Measurements from ENCODE around the gene RABGGTA.

DNA sequence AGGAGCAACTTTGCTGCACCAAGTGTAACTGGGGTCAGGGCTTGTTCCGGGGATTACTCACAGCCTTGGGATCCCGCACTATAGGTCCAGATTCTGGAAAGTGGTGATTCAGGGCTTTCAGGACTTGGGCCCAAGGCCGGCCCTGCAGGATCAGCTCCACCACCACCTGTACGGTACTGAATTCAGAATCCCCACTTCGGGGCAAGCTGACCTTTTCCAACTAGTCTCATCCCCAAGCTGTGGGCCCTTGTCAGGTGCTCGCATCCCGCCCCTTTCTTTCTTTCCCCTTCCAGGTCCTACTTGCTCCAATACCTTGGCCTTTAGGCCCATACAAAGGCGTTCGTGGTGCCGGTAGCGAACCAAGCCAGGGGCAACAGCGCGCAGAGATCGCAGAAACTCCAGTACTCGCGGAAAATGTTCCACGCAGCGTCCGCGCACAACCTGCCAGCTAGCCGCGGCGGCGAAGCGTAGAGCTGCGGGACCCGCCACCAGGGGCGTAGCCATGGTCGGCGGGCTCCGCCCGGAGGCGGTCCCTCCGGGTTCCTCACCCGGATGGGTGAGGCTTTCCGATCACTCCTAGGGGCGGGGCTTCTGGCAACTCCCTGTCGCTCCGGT lies 29.5 kb downstream of the RABGGTA start:
- TF ChIP-seq, protein P1, sequence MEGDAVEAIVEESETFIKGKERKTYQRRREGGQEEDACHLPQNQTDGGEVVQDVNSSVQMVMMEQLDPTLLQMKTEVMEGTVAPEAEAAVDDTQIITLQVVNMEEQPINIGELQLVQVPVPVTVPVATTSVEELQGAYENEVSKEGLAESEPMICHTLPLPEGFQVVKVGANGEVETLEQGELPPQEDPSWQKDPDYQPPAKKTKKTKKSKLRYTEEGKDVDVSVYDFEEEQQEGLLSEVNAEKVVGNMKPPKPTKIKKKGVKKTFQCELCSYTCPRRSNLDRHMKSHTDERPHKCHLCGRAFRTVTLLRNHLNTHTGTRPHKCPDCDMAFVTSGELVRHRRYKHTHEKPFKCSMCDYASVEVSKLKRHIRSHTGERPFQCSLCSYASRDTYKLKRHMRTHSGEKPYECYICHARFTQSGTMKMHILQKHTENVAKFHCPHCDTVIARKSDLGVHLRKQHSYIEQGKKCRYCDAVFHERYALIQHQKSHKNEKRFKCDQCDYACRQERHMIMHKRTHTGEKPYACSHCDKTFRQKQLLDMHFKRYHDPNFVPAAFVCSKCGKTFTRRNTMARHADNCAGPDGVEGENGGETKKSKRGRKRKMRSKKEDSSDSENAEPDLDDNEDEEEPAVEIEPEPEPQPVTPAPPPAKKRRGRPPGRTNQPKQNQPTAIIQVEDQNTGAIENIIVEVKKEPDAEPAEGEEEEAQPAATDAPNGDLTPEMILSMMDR (conservative IDR thresholded peaks at IDR 0.05 in 1 of 2, IDR thresholded peaks at IDR 0.05 in 1 of 2; ENCODE audit: low read depth in 1 of 2, low read length in 2 of 2) = peak; percentile 32 to 38
- no peak for TF ChIP-seq EZH2 (IDR thresholded peaks at IDR 0.05; ENCODE audit: low read length, missing control alignments)
